NCI-H1930 (cell line): ENCODE data around the gene IL17RB.

Experiments
- DNase-seq, 2 experiments: peaks; one replicate each; lab custom pipeline; 2025; lab: John Stamatoyannopoulos, UW

Gene IL17RB

DNA sequence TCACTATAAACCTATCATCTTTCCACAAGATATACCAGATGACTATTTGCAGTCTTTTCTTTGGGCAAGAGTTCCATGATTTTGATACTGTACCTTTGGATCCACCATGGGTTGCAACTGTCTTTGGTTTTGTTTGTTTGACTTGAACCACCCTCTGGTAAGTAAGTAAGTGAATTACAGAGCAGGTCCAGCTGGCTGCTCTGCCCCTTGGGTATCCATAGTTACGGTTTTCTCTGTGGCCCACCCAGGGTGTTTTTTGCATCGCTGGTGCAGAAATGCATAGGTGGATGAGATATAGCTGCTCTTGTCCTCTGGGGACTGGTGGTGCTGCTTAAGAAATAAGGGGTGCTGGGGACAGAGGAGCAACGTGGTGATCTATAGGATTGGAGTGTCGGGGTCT is 33.9 kb upstream of the IL17RB start:
- DNase-seq: no peak

DNA sequence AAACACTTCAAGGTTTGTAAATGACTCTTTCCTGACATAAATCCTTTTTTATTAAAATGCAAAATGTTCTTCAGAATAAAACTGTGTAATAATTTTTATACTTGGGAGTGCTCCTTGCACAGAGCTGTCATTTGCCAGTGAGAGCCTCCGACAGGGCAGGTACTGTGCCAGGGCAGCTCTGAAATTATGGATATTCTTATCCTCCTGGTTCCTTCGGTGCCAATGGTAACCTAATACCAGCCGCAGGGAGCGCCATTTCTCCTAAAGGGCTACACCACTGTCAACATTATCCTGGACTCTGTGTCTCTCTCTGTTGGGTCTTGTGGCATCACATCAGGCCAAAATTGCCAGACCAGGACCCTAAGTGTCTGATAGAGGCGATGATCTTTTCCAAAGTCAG is 33.1 kb upstream of the IL17RB start:
- no peak for DNase-seq

DNA sequence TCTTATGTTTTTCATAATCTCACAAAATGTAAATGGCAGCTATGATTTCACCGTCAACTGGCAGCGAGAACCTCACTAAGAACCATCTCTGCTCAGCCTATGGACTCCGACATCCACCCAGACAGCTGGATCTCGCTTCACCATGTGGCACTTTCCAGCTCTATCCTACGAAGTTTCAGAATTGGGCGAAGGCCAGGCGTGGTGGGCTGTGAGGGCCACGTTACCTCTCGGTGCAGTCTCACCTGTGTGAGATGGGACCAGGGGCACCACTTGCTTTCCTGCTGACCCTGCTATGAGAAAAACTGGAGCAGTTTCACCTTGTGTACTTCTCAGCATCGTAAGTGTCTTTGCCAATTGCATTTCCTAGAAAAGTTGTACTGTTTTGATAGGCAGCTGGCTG is 32.5 kb upstream of the IL17RB start:
- no peak for DNase-seq

DNA sequence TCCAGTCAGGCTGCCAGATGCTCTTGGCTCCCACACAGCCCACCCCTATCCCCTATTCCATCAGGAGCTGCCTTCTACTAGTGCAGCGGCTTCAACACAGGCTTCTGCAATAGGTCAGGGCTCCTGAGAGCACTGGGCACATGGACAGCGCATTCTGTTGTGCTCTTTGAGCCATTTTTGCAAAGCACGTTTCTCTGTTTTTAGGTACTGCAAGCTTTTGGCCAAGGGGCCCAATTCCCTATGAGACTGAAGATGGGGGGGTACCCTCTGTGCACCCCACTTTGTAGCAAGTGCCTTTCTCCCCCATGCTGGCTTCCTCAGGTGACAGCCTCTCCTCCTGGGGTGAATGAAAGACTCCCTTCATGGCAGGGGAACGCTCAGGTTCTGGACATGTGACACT is 31.3 kb upstream of the IL17RB start:
- no peak for DNase-seq

DNA sequence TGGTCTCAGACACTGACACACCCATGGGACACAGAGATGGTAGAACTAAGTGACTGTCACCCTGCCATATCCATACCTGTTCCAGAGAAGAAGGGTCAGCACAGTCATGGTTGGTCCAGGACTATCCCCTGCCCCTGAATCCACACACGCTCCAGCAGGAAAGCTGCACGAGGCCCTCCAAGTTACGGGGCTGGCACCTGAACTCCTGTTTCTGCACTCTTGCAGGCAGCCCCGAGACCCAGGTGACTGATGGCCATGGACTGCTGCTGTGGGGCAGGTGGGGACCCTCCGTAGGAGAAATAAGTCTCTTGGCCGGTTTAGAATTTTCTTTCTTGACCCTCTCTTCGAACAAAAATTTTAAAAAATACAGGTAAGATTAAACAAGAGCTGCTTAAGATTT is 30.7 kb upstream of the IL17RB start:
- no peak for DNase-seq

DNA sequence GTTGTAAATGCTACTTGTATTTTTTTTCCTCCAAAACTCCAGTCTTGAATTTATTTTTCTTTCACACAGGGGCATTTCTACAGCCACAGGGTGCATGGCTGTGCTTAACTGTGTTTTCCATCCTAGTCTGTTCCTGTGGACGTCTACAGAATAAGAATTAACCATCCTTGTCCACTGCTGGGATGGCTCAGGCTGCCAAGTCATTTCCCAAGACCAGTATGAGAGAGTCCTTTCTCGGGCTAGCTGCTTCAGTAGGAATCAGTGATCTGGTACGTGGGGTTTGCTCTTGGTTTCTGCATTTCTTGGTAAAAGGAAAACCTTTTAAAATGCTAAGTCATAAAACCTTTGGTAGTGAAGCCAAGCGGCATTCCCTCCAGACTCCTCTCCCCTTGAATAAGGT is 29.9 kb upstream of the IL17RB start:
- DNase-seq: no peak

DNA sequence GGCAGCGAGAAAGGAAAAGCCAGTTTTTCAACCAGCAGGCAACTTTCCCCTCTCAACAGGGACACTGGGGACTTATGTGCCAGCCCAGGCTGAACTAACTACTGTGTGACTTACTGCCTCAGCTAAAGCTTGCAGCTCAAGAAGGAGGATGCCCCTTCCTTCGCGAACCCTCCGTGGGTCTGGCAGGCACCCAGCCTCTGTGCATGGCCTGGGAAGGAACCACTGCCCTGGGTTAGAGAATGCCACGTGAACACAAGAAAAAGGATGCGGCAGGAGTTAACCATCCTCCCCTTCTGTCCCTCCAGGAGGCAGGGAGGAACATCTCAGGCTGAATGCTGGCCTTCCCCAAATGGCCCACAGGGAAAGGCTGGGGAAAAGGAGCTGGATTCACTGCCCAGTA is 29.2 kb upstream of the IL17RB start:
- no peak for DNase-seq

DNA sequence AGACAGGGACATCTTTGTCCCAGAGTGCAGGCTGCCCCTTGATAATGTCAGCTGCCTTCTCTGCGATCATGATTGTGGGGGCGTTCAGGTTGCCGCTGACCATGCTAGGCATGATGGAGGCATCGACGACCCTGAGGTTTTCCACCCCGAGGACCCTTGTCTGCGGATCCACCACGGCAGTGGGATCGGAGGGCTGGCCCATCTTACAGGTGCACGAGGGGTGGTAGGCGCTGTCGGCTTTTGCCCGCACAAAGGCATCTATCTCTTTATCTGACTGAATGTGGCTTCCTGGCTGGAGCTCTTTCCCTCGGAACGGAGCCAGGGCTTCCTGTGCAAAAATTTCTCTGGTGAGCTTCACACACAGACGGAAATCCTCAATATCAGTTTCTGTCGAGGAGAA is 28.6 kb upstream of the IL17RB start:
- no peak for DNase-seq

DNA sequence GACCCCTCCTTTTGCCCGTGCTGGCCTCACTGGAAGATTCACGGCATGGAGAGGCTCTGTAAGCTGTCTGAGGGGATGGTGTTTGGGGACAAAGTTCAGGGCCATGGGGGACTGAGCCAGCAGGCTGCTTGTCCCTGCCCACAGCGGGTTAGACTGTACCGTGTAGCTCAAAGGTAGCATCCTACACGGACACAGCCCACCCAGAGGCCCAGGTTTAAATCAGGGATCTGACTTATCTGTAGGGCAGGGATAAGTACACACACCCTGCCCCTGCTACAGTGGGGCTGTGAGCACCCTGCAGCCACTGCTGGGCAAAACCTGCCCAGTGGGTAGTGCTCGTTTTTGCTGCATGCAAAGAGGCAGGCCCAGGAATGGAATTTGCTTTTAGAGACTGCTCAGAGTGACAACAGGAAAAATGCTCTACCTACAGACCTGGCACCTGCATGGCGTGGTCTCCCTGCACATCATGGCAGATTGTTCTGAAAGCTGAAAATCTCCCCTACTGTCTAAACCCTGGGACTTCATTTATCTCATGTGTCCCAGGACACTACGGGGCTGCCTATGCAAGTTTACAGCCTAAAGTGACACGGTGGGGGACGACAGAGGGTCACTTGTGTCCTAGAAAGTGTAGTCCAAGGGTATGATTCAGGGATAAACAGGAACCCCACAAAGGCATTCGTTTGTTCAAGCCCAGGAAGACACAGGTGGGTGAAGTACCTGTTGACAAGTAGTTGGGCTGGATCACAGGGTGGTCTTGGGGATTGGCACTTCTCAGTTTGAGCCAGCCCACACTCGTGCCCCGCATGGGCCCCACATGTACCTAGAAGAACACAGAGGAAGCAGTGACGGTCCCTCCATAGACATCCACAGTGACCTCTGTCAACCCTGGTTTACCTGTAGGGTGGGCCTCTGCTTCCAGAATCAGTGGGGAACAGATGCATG is 27.9 kb upstream of the IL17RB start:
- DNase-seq: no peak

DNA sequence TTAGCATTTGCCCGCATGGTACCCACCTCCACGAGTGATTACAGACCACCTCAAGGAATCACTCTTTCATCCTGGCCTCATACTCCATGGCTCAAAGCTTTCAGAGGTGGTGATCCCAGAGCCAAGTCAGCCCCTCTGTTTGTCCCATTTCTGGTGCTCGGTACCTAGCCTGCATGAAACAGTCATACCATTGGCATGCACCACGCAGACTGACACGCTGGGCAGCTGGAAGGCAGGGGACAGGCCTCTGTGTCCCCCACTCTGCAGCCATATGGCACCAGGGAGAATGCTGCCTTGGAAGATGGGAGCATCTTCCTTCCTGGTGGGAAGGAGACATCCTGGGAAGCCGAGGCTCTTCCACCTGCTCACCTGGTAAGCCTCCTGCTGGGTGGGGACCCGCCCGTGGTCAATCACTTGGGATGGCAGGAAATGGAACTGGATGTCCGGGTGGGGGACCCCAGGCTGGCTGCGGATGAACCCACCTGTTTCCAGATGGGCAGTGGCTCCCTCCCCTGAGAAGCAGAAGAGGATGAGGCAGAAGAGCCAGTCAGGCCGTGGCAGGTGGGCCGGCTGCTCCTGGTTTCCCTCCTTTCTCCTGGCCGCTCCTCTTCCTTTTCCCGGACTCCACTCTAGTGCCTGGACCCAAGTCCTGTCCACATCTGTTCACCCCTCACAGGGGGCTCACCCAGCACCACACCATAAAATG is 27.1 kb upstream of the IL17RB start:
- no peak for DNase-seq

DNA sequence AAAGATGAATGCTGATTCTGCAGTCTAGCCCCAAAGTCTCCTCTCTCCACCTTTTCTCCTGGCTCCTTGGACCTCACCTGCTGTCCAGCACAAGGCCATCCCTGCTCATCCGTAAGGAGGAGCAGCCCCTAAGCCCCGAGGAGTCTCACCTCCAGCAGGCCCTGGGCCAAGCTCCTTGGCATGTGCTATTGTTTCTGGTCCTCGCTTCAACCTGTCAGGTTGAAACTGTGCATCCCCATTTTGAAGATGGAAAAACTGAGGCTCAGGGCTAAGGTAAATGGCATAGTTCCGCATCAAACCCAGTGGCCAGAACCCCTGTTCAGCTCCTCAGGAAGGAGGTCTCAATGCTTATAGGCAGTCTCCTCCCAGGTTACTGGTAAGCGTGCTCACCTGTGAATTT is 26.3 kb upstream of the IL17RB start:
- DNase-seq: no peak

DNA sequence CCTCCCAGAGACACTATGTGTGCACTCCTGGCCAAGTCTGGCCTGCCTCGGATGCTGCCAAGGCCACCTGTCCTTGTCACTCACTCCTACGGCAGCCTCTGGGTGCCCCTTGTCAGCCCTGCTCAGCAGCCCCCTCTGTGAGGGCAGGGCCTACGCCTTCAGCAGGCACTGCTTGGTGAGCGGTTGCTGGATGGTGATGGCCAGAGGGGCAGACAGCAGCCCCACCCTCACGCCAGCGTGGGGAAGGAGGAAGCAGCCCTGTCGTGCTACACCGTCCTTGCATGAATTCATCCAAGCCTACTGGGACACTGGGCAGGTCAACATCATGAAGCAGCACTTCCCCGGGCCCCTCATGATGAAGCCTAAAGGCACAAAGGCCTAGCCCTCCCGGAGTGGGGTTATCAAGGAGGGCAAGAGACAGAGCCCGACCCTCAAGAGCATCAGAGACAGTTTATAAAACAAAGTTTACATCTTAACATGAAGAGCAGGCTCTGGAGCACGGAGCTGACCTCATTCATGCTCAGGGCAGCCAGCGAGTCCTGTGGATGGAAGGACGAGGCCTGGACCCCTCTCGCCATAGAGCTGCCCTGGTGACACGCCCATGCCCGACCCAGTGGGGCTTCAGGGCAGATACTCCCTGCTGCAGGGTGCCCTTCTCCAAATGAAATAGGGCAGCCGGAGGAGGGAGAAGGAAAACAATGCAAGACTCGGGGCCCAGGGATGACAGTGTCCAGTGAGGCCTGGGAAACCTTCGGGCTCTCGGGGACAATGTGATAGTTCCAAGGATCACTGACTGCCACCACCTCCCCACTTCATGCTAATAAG is 25.4 kb upstream of the IL17RB start:
- no peak for DNase-seq

DNA sequence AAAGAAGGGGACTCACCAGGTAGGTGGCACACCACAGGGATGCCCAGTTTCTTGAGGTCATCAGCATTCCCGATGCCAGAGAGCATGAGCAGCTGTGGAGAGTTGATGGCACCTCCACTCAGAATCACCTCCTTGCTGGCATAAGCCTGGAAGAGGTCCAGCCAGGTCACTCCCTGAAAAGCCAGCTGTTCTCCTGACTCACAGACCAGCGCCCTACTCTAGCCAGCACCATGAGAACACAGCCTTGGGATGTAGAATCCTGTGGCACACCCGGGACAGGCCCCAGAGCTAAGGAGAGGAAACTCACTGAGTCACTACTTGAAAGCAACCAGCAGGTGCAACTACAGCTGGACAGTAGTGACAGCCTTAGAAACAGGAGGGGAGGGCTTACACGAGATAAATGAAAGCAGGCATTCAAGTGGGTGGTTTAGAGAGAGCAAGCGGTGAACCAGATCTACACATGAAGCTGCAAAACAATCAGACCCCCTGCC is 24.7 kb upstream of the IL17RB start:
- no peak for DNase-seq

DNA sequence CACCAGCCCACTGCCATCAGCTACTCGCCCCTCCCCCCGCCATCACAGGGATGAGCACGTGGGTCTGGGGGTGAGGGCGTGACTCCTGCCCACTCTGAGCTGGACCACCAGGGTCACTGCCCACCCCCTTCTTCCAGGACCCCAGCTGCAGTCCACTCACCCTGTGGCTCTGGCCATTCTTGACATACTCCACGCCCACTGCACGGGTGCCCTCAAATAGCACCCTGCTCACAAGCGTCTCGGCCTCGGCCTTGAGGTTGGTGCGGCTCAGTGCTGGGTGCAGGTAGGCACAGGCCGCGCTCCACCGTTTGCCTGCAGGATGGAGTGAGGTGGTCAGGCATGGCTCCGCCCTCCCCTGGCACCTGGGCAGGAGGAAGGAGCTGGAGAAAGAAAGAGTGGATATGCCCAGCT is 24.0 kb upstream of the IL17RB start:
- no peak for DNase-seq

DNA sequence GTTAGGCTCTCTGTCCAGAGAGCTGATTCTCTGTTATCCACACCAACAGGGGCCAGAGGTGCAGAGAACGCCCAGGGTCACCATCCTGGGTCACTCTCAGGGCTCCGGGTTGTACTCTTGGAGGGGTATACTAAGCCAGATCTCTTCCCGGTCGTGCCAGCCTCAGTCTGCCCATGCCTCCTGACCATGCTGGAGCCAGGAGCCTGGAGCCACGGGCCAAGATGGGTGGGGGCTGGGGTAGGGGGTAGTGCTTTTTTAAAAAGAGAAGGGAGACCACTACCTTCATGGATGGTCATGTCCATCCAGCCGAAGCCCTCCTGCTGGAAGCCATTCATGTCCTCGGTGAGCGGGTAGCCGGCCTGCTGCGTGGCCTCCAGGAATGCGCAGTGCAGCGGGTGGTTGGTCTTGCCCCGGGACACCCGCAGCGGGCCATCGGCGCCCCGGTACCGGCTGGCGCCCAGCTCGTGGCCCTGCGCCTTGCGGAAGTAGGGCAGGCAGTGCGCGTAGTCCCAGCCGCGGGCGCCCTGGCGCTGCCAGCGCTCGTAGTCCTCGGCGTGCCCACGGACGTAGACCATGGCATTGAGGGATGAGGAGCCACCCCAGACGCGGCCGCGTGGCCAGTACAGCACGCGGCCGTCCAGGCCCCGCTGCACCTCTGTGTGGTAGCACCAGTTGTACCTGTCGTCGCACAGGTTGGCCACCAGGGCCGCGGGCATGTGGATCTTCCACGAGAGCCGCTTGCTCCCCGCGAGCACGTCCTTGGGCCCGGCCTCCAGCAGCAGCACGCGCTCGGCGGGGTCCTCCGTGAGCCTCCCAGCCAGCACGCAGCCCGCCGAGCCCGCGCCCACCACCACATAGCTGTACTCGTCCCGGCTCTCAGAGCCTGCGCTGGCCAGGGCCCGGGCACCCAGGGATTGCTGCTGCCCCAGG is 23.1 kb upstream of the IL17RB start:
- DNase-seq: no peak

DNA sequence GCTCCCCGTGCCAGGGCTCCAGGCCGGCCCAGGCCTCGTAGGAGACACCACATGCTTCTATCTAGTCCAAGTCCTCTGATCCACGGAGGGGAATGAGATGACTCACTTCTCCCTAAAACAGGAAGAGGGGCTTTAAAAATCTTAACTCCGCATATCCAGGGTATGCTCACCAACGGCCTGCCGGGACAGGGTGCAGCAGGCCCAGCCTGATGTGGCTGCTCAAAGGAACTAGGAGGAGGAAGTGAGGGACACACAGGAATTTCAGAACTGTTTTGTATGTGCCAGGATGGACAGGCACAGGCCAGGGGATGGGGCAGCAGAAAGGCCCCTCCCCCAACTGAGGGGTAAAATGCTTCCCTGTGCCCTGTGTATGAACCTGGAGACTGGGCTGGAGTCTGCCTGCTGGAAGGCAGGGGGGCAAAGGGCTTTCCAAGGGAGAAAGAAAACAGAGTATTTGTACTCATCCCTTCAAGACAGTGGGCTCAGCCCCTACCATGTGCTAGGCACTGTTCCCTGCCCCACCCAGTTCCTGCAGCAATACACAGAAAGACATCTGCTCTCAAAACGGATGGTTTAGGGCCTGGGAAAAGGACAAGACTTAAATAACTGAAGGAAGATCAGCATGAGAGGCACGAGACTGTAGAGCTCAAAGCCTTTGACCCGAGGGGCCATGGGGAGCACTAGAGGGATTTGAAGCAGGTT is 22.3 kb upstream of the IL17RB start:
- no peak for DNase-seq

DNA sequence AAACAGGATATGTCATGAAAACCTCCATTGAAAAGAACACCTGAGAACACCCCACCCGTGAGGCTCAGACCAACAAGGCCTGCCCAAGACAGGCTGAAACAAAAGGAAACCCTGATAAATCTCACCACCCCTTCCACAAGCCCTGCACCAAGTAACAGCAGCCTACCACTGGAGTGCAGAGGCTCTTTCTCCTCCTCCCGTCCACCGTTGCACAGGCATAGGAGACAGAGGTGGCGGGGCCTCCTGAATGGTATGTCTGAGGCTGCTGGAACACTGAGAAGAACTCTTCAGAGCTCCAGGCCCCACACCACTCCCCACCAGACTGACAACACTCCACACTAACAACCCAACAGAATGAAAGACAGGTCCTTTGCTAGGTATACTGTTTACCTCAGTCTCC is 21.6 kb upstream of the IL17RB start:
- DNase-seq: no peak

DNA sequence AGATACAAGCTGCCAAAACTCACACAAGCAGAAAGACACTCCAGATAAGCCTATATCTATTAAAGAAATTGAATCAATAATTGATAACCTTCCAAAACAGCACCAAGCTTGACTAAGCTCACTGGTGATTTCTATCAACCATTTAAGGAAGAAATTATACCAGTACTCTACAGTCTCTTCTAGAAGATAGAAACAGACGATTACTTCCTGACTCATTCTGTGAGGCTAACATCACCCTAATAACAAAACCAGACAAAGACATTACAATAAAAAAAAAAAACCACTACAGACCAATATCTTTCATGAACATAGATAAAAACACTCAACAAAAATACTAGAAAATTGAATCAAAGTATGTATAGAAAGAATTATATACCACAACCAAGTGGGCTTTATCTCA is 20.3 kb upstream of the IL17RB start:
- no peak for DNase-seq

DNA sequence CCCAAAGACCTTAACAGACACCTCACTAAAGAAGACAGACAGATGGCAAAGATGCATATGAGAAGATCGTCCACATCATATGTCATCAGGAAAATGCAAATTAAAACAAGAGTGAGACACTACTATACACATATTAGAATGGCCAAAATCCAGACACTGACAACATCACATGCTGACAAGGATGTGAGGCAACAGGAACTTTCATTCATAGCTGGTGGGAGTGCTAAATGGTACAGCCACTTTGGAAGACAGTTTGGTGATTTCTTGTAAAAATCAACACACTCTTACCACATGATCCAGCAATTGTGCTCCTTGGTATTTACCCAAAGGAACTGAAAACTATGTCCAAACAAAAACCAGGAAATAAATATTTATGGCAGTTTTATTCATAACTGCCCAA is 17.8 kb upstream of the IL17RB start:
- no peak for DNase-seq

DNA sequence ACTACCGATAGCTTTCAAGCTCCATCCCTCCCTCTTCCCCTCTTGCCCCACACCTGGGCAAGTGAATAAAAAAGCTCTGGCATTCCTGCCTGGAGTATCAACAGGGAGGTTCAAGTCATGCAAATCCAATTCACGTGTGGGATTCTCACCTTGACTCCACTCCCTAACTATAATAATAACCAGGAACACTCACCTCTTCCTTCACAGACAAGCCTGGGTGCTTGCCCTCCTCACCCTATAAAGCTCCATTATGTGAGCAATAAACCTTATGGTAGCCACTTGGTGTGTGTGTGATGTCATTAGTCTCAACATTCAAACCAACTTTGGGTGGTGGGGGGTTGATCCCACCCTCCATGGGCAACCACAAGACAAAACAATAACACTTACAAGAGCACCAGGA is 16.8 kb upstream of the IL17RB start:
- DNase-seq: no peak

DNA sequence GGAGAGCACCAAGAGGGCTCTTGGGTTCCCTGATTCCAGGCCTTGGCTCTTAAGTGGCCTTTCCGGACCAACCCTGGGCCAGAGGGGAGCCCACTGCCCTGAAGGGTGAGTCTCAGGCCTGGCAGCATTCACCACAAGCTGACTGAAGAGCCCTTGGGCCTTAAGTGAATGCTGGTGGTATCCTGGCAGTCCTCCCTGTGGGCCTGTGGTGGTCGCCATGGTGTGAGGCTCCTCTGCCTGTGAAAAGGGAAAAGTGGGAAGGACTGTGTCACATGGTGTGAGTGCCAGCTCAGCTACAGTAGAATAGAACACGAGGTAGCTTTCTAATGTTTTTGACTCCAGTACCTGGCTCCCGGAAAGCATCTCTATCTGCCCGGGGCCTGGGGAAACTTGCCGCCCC is 15.4 kb upstream of the IL17RB start:
- DNase-seq: no peak
